HG02970 (cell line): ENCODE data around the gene ZFYVE28.
"Not testable (repeated sequence)": the region's sequence is repeated elsewhere in the genome, so short reads cannot be mapped to it uniquely, and the experiment has no call there.

Experiments
- ATAC-seq: cut with Tn5 transposase; IDR thresholded peaks from one replicate; pipeline ENCODE4 v1.9.1; 2021; ENCODE audit warnings: mild to moderate bottlenecking, moderate library complexity, moderate number of reproducible peaks; ENCODE audit not compliant: unreplicated experiment, low FRiP score

ZFYVE28 gene

GRCh38 chr4:2394528-2394927, 23.9 kb downstream of the ZFYVE28 start:
- no peak for ATAC-seq

GRCh38 chr4:2393353-2394270, 24.8 kb downstream of the ZFYVE28 start:
- ATAC-seq = no peak

- ATAC-seq = no peak
These were observed 27.5 kb downstream of the ZFYVE28 start for GRCh38 chr4:2390784-2391421.

GRCh38 chr4:2390146-2390545, 28.3 kb downstream of the ZFYVE28 start:
- no peak for ATAC-seq

- no peak for ATAC-seq
These were observed 28.8 kb downstream of the ZFYVE28 start for GRCh38 chr4:2389691-2390090.

- ATAC-seq = no peak
These were observed 29.8 kb downstream of the ZFYVE28 start for GRCh38 chr4:2388429-2389182.

GRCh38 chr4:2387829-2388228, 30.6 kb downstream of the ZFYVE28 start:
- no peak for ATAC-seq

- no peak for ATAC-seq
These were observed 31.2 kb downstream of the ZFYVE28 start for GRCh38 chr4:2387218-2387617.

GRCh38 chr4:2386717-2387116, 31.7 kb downstream of the ZFYVE28 start:
- ATAC-seq = no peak

GRCh38 chr4:2385516-2385915, 32.9 kb downstream of the ZFYVE28 start:
- no peak for ATAC-seq

GRCh38 chr4:2384245-2384644, 34.2 kb downstream of the ZFYVE28 start:
- ATAC-seq = no peak

GRCh38 chr4:2383760-2384159, 34.7 kb downstream of the ZFYVE28 start:
- no peak for ATAC-seq

GRCh38 chr4:2383220-2383631, 35.2 kb downstream of the ZFYVE28 start:
- ATAC-seq = not testable (repeated sequence)

- not testable (repeated sequence) for ATAC-seq
These were observed 35.7 kb downstream of the ZFYVE28 start for GRCh38 chr4:2382769-2383202.

- ATAC-seq = not testable (repeated sequence)
These were observed 37.9 kb downstream of the ZFYVE28 start for GRCh38 chr4:2380589-2380988.

GRCh38 chr4:2378898-2379297, 39.5 kb downstream of the ZFYVE28 start:
- ATAC-seq = no peak

- ATAC-seq = no peak
These were observed 40.0 kb downstream of the ZFYVE28 start for GRCh38 chr4:2378401-2378800.

- ATAC-seq = no peak
These were observed 41.2 kb downstream of the ZFYVE28 start for GRCh38 chr4:2377241-2377640.

GRCh38 chr4:2375427-2375826, 43.0 kb downstream of the ZFYVE28 start:
- no peak for ATAC-seq

GRCh38 chr4:2373532-2373931, 44.9 kb downstream of the ZFYVE28 start:
- ATAC-seq = no peak

GRCh38 chr4:2372488-2373030, 45.9 kb downstream of the ZFYVE28 start:
- no peak for ATAC-seq
